Activated naive CD8-positive, alpha-beta T cell (primary cell): ENCODE results near the gene RGS3.

ENCODE experiments used
- H3K27ac Mint-ChIP-seq: one replicate; pipeline ENCODE4 v1.8.0; 2021; ENCODE audit warnings: mixed read lengths
- H3K27me3 Mint-ChIP-seq: one replicate; pipeline ENCODE4 v1.8.0; 2021; ENCODE audit warnings: mixed read lengths
- H3K36me3 Mint-ChIP-seq: one replicate; pipeline ENCODE4 v1.8.0; 2021; ENCODE audit warnings: mixed read lengths
- H3K4me1 Mint-ChIP-seq: one replicate; pipeline ENCODE4 v1.8.0; 2021; ENCODE audit warnings: low read depth, mixed read lengths
- H3K4me3 Mint-ChIP-seq: one replicate; pipeline ENCODE4 v1.8.0; 2021; ENCODE audit warnings: mild to moderate bottlenecking, mixed read lengths
- H3K9me3 Mint-ChIP-seq: one replicate; pipeline ENCODE4 v1.8.0; 2021; ENCODE audit warnings: low read depth, mixed read lengths

The RGS3 gene

GRCh38 chr9:113578279-113578865 is 114.8 kb downstream of the RGS3 start:
- Mint-ChIP-seq H3K27me3 (no peaks in the 10 kb centered on the region), H3K4me3 (peak overlapping the region; percentile 85), H3K4me1 (peaks cover 84% of the 10 kb centered on the region), H3K27ac (peak overlapping the region; percentile 96), H3K36me3 (no peaks in the 10 kb centered on the region), H3K9me3 (no peaks in the 10 kb centered on the region)

GRCh38 chr9:113578882-113579282 is 115.4 kb downstream of the RGS3 start:
- H3K4me1 Mint-ChIP-seq = peaks cover 83% of the 10 kb centered on the region
- H3K4me3 Mint-ChIP-seq = peak overlapping the region; percentile 85
- no peaks in the 10 kb centered on the region for H3K27me3 Mint-ChIP-seq
- no peaks in the 10 kb centered on the region for H3K36me3 Mint-ChIP-seq
- H3K27ac Mint-ChIP-seq = peak overlapping the region; percentile 96
- H3K9me3 Mint-ChIP-seq = no peaks in the 10 kb centered on the region

- Mint-ChIP-seq H3K4me3 (peak overlapping the region; percentile 85), H3K4me1 (peaks cover 77% of the 10 kb centered on the region), H3K36me3 (no peaks in the 10 kb centered on the region), H3K27ac (peak overlapping the region; percentile 96), H3K27me3 (no peaks in the 10 kb centered on the region), H3K9me3 (no peaks in the 10 kb centered on the region)
Measured at GRCh38 chr9:113579283-113580040, 115.9 kb downstream of the RGS3 start.

- Mint-ChIP-seq H3K4me1 (peaks cover 81% of the 10 kb centered on the region), H3K36me3 (no peaks in the 10 kb centered on the region), H3K27ac (peak overlapping the region; percentile 96), H3K4me3 (peak overlapping the region; percentile 85), H3K27me3 (no peaks in the 10 kb centered on the region), H3K9me3 (no peaks in the 10 kb centered on the region)
Measured at GRCh38 chr9:113580041-113580953, 116.8 kb downstream of the RGS3 start.

- Mint-ChIP-seq H3K4me3 (peak overlapping the region; percentile 85), H3K27ac (peak overlapping the region; percentile 96), H3K36me3 (no peaks in the 10 kb centered on the region), H3K27me3 (no peaks in the 10 kb centered on the region), H3K4me1 (peaks cover 80% of the 10 kb centered on the region), H3K9me3 (no peaks in the 10 kb centered on the region)
Measured at GRCh38 chr9:113580954-113581311, 117.4 kb downstream of the RGS3 start.

GRCh38 chr9:113581865-113582697 is 118.6 kb downstream of the RGS3 start:
- H3K4me1 Mint-ChIP-seq = peaks cover 85% of the 10 kb centered on the region
- H3K27ac Mint-ChIP-seq = peak overlapping the region; percentile 96
- H3K4me3 Mint-ChIP-seq = peak overlapping the region; percentile 85
- no peaks in the 10 kb centered on the region for H3K9me3 Mint-ChIP-seq
- H3K36me3 Mint-ChIP-seq = no peaks in the 10 kb centered on the region
- no peaks in the 10 kb centered on the region for H3K27me3 Mint-ChIP-seq

GRCh38 chr9:113582698-113583200 is 119.2 kb downstream of the RGS3 start:
- Mint-ChIP-seq H3K27me3 (no peaks in the 10 kb centered on the region), H3K4me3 (peak overlapping the region; percentile 85), H3K27ac (peak overlapping the region; percentile 96), H3K4me1 (peaks cover 79% of the 10 kb centered on the region), H3K9me3 (no peaks in the 10 kb centered on the region), H3K36me3 (no peaks in the 10 kb centered on the region)

GRCh38 chr9:113583511-113584427 is 120.2 kb downstream of the RGS3 start:
- Mint-ChIP-seq H3K27me3 (no peaks in the 10 kb centered on the region), H3K4me1 (peaks cover 73% of the 10 kb centered on the region), H3K36me3 (no peaks in the 10 kb centered on the region), H3K27ac (peak overlapping the region; percentile 54), H3K4me3 (peak overlapping the region; percentile 17), H3K9me3 (no peaks in the 10 kb centered on the region)

- no peaks in the 10 kb centered on the region for H3K36me3 Mint-ChIP-seq
- no peaks in the 10 kb centered on the region for H3K27me3 Mint-ChIP-seq
- H3K4me1 Mint-ChIP-seq = peaks cover 70% of the 10 kb centered on the region
- no peaks in the 10 kb centered on the region for H3K9me3 Mint-ChIP-seq
- H3K4me3 Mint-ChIP-seq = no peak overlapping the region
- H3K27ac Mint-ChIP-seq = peak overlapping the region; percentile 67
Measured at GRCh38 chr9:113584428-113585084, 121.0 kb downstream of the RGS3 start.

GRCh38 chr9:113585085-113585442 is 121.5 kb downstream of the RGS3 start:
- no peaks in the 10 kb centered on the region for H3K9me3 Mint-ChIP-seq
- no peaks in the 10 kb centered on the region for H3K36me3 Mint-ChIP-seq
- H3K27ac Mint-ChIP-seq = peak overlapping the region; percentile 67
- H3K4me3 Mint-ChIP-seq = no peak overlapping the region
- H3K27me3 Mint-ChIP-seq = no peaks in the 10 kb centered on the region
- peaks cover 69% of the 10 kb centered on the region for H3K4me1 Mint-ChIP-seq

- H3K27me3 Mint-ChIP-seq = no peaks in the 10 kb centered on the region
- H3K27ac Mint-ChIP-seq = peak overlapping the region; percentile 67
- H3K4me1 Mint-ChIP-seq = peaks cover 66% of the 10 kb centered on the region
- H3K9me3 Mint-ChIP-seq = no peaks in the 10 kb centered on the region
- no peak overlapping the region for H3K4me3 Mint-ChIP-seq
- H3K36me3 Mint-ChIP-seq = no peaks in the 10 kb centered on the region
Measured at GRCh38 chr9:113585555-113585954, 122.0 kb downstream of the RGS3 start.

- Mint-ChIP-seq H3K27ac (no peak overlapping the region), H3K4me3 (no peak overlapping the region), H3K27me3 (no peaks in the 10 kb centered on the region), H3K4me1 (peaks cover 51% of the 10 kb centered on the region), H3K9me3 (no peaks in the 10 kb centered on the region), H3K36me3 (no peaks in the 10 kb centered on the region)
Measured at GRCh38 chr9:113587471-113588031, 124.0 kb downstream of the RGS3 start.
